Right lobe of liver (tissue), 4 donors: ENCODE data around the gene ALG13.

Source experiments
- CTCF ChIP-seq, 4 donors: fragments of 200-600 bp in 3 of 4; fragments of 450-650 bp in 1 of 4; IDR thresholded peaks; one replicate each; pipeline versions ENCODE4 v1.5.1 to v1.8.0; 2016 to 2022; ENCODE audit warnings: antibody characterized with exemption in 4 of 4, mild to moderate bottlenecking in 2 of 4
- POLR2A ChIP-seq: fragments of 450-650 bp; IDR thresholded peaks from one replicate; pipeline ENCODE4 v1.6.1; 2017; ENCODE audit warnings: antibody characterized with exemption, mild to moderate bottlenecking
- donor health status: DM: no; HTN: no; CAD: no.
- donor health status: DM: no; HTN: no; CAD: no.
- donor health status: DM: no; HTN: yes; CAD: no.

GRCh38 chrX:111731351-111731750 lies 50.4 kb downstream of the ALG13 start:
- TF ChIP-seq CTCF (IDR thresholded peaks at IDR 0.05) (no peak), POLR2A (no peak)
